IMR-90 (cell line): ENCODE data around the gene CUBN. TPM values are rescaled to one million over a fixed set of nuclear protein-coding genes. Genes with fewer than 3 reads are reported as not detected.

Experiments
- ATAC-seq: fragments of 200-7000 bp; cut with Tn5 transposase; 2 replicates; pipeline ENCODE4 v1.9.1; 2020; ENCODE audit warnings: low read depth, mild to moderate bottlenecking, moderate library complexity
- BruUV-seq: library from RNA; stranded (reverse); fragments of 400-500 nt; replicated peaks from 2 replicates; lab custom pipeline; 2021; lab: Mats Ljungman, UMichigan
- CTCF ChIA-PET: fragments of 300-600 bp; formaldehyde crosslinking; extraction: SDS; loops from one replicate; lab custom pipeline; 2021; ENCODE audit warnings: antibody characterized with exemption; lab: Yijun Ruan, JAX
- POLR2A ChIA-PET: fragments of 300-600 bp; sonication (Branson Sonifier 250); formaldehyde crosslinking; loops from one replicate; lab custom pipeline; 2022; ENCODE audit warnings: antibody characterized with exemption; ENCODE audit not compliant: unreplicated experiment; lab: Charles Lee
- DNase-seq: peaks from one replicate; pipeline ENCODE4 v3.0.0; 2013
- H2AFZ ChIP-seq: replicated peaks from 2 replicates; pipeline ENCODE3; 2013; ENCODE audit warnings: low read length, mild to moderate bottlenecking; ENCODE audit not compliant: poor library complexity
- H2AK5ac ChIP-seq: 2 replicates; pipeline ENCODE4 v1.6.1; 2013; ENCODE audit warnings: low read depth, low read length, inconsistent platforms
- H2AK9ac ChIP-seq: replicated peaks from 2 replicates; pipeline ENCODE3; 2013; ENCODE audit warnings: mild to moderate bottlenecking, low read depth, low read length, moderate library complexity; ENCODE audit not compliant: poor library complexity
- H2BK120ac ChIP-seq: 2 replicates; pipeline ENCODE4 v1.6.1; 2013; ENCODE audit warnings: low read depth, low read length, inconsistent platforms
- H2BK15ac ChIP-seq: 3 replicates; pipeline ENCODE4 v1.6.1; 2013; ENCODE audit warnings: low read depth, low read length, inconsistent platforms
- H2BK20ac ChIP-seq: 2 replicates; pipeline ENCODE4 v1.6.1; 2013; ENCODE audit warnings: low read depth, mild to moderate bottlenecking, inconsistent platforms, low read length, moderate library complexity
- H2BK5ac ChIP-seq: 2 replicates; pipeline ENCODE4 v1.6.1; 2013; ENCODE audit warnings: mild to moderate bottlenecking, low read depth, low read length, inconsistent platforms; ENCODE audit not compliant: poor library complexity, severe bottlenecking
- H3K14ac ChIP-seq: replicated peaks from 2 replicates; pipeline ENCODE4 v1.6.1; 2013; ENCODE audit warnings: low read depth, low read length, inconsistent platforms
- H3K18ac ChIP-seq: 2 replicates; pipeline ENCODE4 v1.6.1; 2013; ENCODE audit warnings: low read depth, low read length, control low read depth
- H3K23ac ChIP-seq: 2 replicates; pipeline ENCODE4 v1.6.1; 2013; ENCODE audit warnings: low read depth, low read length, inconsistent platforms
- H3K27ac ChIP-seq: 2 replicates; pipeline ENCODE4 v1.5.1; 2013; ENCODE audit warnings: mild to moderate bottlenecking, control low read depth, low read length; ENCODE audit not compliant: insufficient read depth
- H3K27me3 ChIP-seq: 2 replicates; pipeline ENCODE4 v1.6.1; 2013; ENCODE audit warnings: low read length; ENCODE audit not compliant: control insufficient read depth, insufficient read depth
- H3K36me3 ChIP-seq: 2 replicates; pipeline ENCODE4 v1.6.1; 2013; ENCODE audit warnings: low read length, mixed read lengths; ENCODE audit not compliant: control insufficient read depth, insufficient read depth
- H3K4ac ChIP-seq: 2 replicates; pipeline ENCODE4 v1.6.1; 2013; ENCODE audit warnings: low read depth, low read length, inconsistent platforms
- H3K4me1 ChIP-seq: 2 replicates; pipeline ENCODE4 v1.6.1; 2013; ENCODE audit warnings: low read length, mixed read lengths; ENCODE audit not compliant: control insufficient read depth, insufficient read depth
- H3K4me2 ChIP-seq: 2 replicates; pipeline ENCODE4 v1.6.1; 2013; ENCODE audit warnings: low read depth, mild to moderate bottlenecking, control low read depth, low read length, moderate library complexity
- H3K4me3 ChIP-seq: 2 replicates; pipeline ENCODE4 v1.5.1; 2013; ENCODE audit warnings: low read depth, mild to moderate bottlenecking, control low read depth, low read length, moderate library complexity; ENCODE audit not compliant: insufficient read depth
- H3K56ac ChIP-seq: 2 replicates; pipeline ENCODE4 v1.6.1; 2013; ENCODE audit warnings: low read length, inconsistent platforms; ENCODE audit not compliant: insufficient read depth; ENCODE audit errors: extremely low read depth
- H3K79me1 ChIP-seq, 2 experiments: 2 replicates each; pipeline ENCODE4 v1.6.1; 2013; ENCODE audit warnings: low read length in 2 of 2, inconsistent platforms in 1 of 2, low read depth in 1 of 2
- H3K9ac ChIP-seq: 2 replicates; pipeline ENCODE4 v1.6.1; 2013; ENCODE audit warnings: low read depth, low read length, control low read depth
- H3K9me1 ChIP-seq: 2 replicates; pipeline ENCODE4 v1.6.1; 2013; ENCODE audit warnings: low read length, inconsistent platforms; ENCODE audit not compliant: insufficient read depth
- H3K9me3 ChIP-seq: 2 replicates; pipeline ENCODE4 v1.6.1; 2013; ENCODE audit warnings: low read length; ENCODE audit not compliant: control insufficient read depth, insufficient read depth
- H4K20me1 ChIP-seq: 2 replicates; pipeline ENCODE4 v1.6.1; 2013; ENCODE audit warnings: low read length, inconsistent platforms; ENCODE audit not compliant: insufficient read depth
- H4K5ac ChIP-seq: 2 replicates; pipeline ENCODE4 v1.6.1; 2013; ENCODE audit warnings: mild to moderate bottlenecking, low read depth, low read length, control low read depth
- H4K8ac ChIP-seq, 2 experiments: 2 replicates each; pipeline ENCODE4 v1.6.1; 2013; ENCODE audit warnings: low read depth in 2 of 2, low read length in 2 of 2, control low read depth in 1 of 2, inconsistent platforms in 1 of 2
- H4K91ac ChIP-seq: 2 replicates; pipeline ENCODE4 v1.6.1; 2013; ENCODE audit warnings: low read depth, low read length, inconsistent platforms; ENCODE audit not compliant: insufficient read depth
- CHD1 ChIP-seq: IDR thresholded peaks from 2 replicates; pipeline ENCODE4 v1.6.1; 2012; ENCODE audit warnings: low read depth, low read length, improper control_type of control experiment
- MAZ ChIP-seq: IDR thresholded peaks from 2 replicates; pipeline ENCODE4 v1.6.1; 2012; ENCODE audit warnings: low read depth, mild to moderate bottlenecking, low read length, improper control_type of control experiment, moderate library complexity, borderline replicate concordance
- NFE2L2 ChIP-seq: fragments of 150-350 bp; IDR thresholded peaks from 2 replicates; pipeline ENCODE4 v1.6.1; 2016; ENCODE audit warnings: low read depth, mild to moderate bottlenecking, low read length
- POLR2A ChIP-seq: IDR thresholded peaks from 2 replicates; pipeline ENCODE4 v1.6.1; 2012; ENCODE audit warnings: mild to moderate bottlenecking, low read depth, low read length
- RFX5 ChIP-seq: IDR thresholded peaks from 2 replicates; pipeline ENCODE4 v1.8.0; 2012; ENCODE audit warnings: low read depth, mild to moderate bottlenecking, low read length, moderate library complexity
- SMC3 ChIP-seq: fragments of 150-350 bp; IDR thresholded peaks from 2 replicates; pipeline ENCODE4 v1.6.1; 2016; ENCODE audit warnings: low read depth, mild to moderate bottlenecking, antibody characterized with exemption, low read length, moderate library complexity
- WGBS, 2 experiments: methylation state at CpG; one replicate each; pipeline versions ENCODE4 v1.1.5 to v1.1.7; 2013; ENCODE audit warnings: missing lambda C conversion rate in 2 of 2; ENCODE audit not compliant: insufficient read length in 1 of 2; ENCODE audit errors: extremely low coverage in 2 of 2; 5-methylcytosine and 5-hydroxymethylcytosine counted together
- dilution Hi-C: fragments of 300-500 bp; cut with HindIII; formaldehyde crosslinking; loops from one replicate; pipeline ENCODE4 v1.14.3; 2018; ENCODE audit warnings: low sequenced_read_pairs; ENCODE audit not compliant: unreplicated experiment
- in situ Hi-C: fragments of 300-500 bp; cut with MboI; formaldehyde crosslinking; loops from 3 replicates; pipeline ENCODE4 v1.14.3; 2019; ENCODE audit warnings: low sequenced_read_pairs, inconsistent platforms, mixed read lengths
- intact Hi-C: fragments of 100-400 bp; cut with micrococcal nuclease; formaldehyde crosslinking; loops from 2 replicates; pipeline ENCODE4 v1.10.0; 2022
- polyA plus RNA-seq, 3 experiments: library from polyadenylated mRNA; depleted of rRNA; stranded (reverse); fragments of >200 nt; gene quantifications; 2 replicates each; pipeline ENCODE4 v1.2.3, GENCODE V29; 2012; ENCODE audit warnings: low replicate concordance in 1 of 3
- total RNA-seq: library from RNA; depleted of rRNA; stranded (reverse); fragments of >200 nt; gene quantifications from 2 replicates; pipeline ENCODE4 v1.2.3, GENCODE V29; 2012

The CUBN gene
- total and polyA plus RNA-seq, 2 of the 4 experiments (the other 2 are of a cell fraction), result 0.19 to 0.54 TPM

DNA sequence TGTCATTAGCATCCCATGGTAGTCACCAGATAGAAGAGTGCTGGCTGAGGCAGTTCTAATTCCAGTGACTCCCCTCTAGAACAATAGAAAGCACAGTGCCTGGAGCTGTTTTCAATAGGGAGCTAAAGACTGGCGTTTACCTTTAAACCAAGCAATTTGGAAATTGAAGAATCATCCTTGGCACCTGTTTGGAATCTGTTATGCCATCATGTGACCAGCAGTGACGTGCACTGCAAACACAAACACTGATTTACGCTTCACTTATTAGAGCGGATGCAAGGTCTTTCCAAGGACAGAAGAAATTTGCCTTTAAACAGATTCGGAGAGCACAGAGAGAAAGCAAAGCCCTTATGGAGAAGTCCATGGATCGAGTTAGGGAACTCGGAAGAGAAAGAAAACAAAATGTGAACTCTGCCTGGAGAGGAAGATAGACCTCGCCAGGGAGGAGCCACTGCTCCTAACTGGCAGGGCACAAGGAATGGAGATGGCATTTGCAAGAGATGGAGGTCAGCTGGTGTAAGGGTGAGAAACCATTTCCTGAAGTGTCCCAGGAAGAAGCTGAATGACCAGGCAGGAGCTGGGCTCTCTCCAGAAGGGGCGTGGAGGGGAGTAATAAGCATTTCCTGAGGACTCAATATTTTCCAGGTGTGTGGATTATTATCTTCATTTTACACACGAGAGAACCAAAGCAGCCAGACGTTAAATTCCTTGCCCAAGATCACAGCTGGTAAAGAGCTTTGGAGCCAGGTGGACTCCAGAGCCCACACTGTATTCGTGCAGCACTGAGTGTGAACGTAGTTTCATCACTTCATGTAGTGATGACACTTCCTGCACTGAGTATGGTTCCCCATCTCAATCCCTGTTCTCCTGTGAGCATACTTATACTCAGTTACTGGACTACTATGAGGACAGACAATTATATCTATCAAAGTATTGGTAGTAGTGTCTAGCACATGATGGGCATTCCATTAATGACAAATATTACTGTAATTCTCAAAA lies 97.7 kb downstream of the CUBN start:
- no peak overlapping the region for H2AK9ac ChIP-seq
- no peak for ATAC-seq
- in situ Hi-C loops, result no loop called here

More for the DNA sequence above, 97.7 kb downstream of the CUBN start:
- intact Hi-C loops (no loop called here), dilution Hi-C loops (no loop called here)
- Histone ChIP-seq H3K18ac (no peak overlapping the region), H3K4ac (peak overlapping the region; percentile 49; the same call in 1 of the 2 replicates), H3K23ac (no peak overlapping the region), H3K36me3 (no peaks in the 10 kb centered on the region), H4K5ac (no peak overlapping the region), H2BK20ac (peak overlapping the region; percentile 32; the same call in 1 of the 2 replicates), H4K8ac (peak overlapping the region in 1 of 2 experiments; percentile 17; a peak in 1 of 4 replicates), H3K4me2 (no peak overlapping the region), H3K4me1 (peaks cover 7% of the 10 kb centered on the region), H3K27me3 (no peaks in the 10 kb centered on the region), H4K91ac (no peak overlapping the region), H3K79me1 (no peaks in the 10 kb centered on the region), H4K20me1 (no peaks in the 10 kb centered on the region), H3K9ac (no peak overlapping the region), H3K4me3 (no peak overlapping the region), H2AK5ac (peak overlapping the region; percentile 83), H3K27ac (no peak overlapping the region), H3K14ac (peak overlapping the region; percentile 60; the same call in 1 of the 2 replicates), H2AFZ (no peak overlapping the region), H3K9me3 (no peaks in the 10 kb centered on the region), H3K9me1 (no peaks in the 10 kb centered on the region), H3K56ac (no peak overlapping the region), H2BK5ac (no peak overlapping the region), H2BK15ac (peak overlapping the region; percentile 85; the same call in 1 of the 3 replicates), H2BK120ac (peak overlapping the region; percentile 58)
- no TSS peak for BruUV-seq
- WGBS, 2 experiments, result 87% methylated on average over 7 of the region's 13 CpGs; no CpG with 5 or more reads in 1 of the 2 experiments
- TF ChIP-seq SMC3 (no peak), MAZ (no peak), POLR2A (no peak), CHD1 (no peak), RFX5 (no peak), NFE2L2 (no peak)
- ChIA-PET POLR2A (no interaction called here), CTCF (no interaction called here)
- DNase-seq, result no peak
